ENCODE data around the gene OVCH1. TPM values are rescaled to one million over a fixed set of nuclear protein-coding genes. Genes with fewer than 3 reads are reported as not detected.

Gene OVCH1
- polyA plus RNA-seq, 1 of the 3 experiments (the other 2 are of a cell fraction) = not detected

- TF ChIP-seq REST (IDR thresholded peaks at IDR 0.05; ENCODE audit: low read depth, low read length) (no peak), PBX3 (IDR thresholded peaks at IDR 0.05) (no peak), MXI1 (IDR thresholded peaks at IDR 0.05; ENCODE audit: low read depth, low read length) (no peak), RFX5 (IDR thresholded peaks at IDR 0.05; ENCODE audit: low read length) (no peak), NFIC (IDR thresholded peaks at IDR 0.05; ENCODE audit: borderline replicate concordance) (no peak), YY1 (IDR thresholded peaks at IDR 0.05; ENCODE audit: low read depth) (no peak), USF1 (IDR thresholded peaks at IDR 0.05; ENCODE audit: borderline replicate concordance, low read depth) (no peak), FOXM1 (IDR thresholded peaks at IDR 0.05; ENCODE audit: low read depth) (no peak), EP300 (IDR thresholded peaks at IDR 0.05; ENCODE audit: borderline replicate concordance in 1 of 2, low read depth in 1 of 2, low read length in 1 of 2) (no peak)
- TF ChIP-seq, protein P1, sequence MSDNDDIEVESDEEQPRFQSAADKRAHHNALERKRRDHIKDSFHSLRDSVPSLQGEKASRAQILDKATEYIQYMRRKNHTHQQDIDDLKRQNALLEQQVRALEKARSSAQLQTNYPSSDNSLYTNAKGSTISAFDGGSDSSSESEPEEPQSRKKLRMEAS (IDR thresholded peaks at IDR 0.05; ENCODE audit: low read depth) = no peak
Measured at GRCh38 chr12:29546000-29546399, 48.5 kb upstream of the OVCH1 start (continued).

- Histone ChIP-seq H3K9me3 (no peaks in the 10 kb centered on the region), H4K20me1 (ENCODE audit: insufficient read depth) (no peaks in the 10 kb centered on the region), H3K4me3 (ENCODE audit: low read depth in 2 of 2, low read length in 1 of 2) (no peak overlapping the region), H3K9me2 (no peaks in the 10 kb centered on the region), H3K4me2 (no peak overlapping the region), H3K27ac (ENCODE audit: low read depth in 2 of 2, low read length in 1 of 2) (no peak overlapping the region), H3F3A (replicated peaks; ENCODE audit: insufficient read depth) (no peaks in the 10 kb centered on the region), H3K79me2 (ENCODE audit: insufficient read depth) (no peaks in the 10 kb centered on the region), H2AFZ (ENCODE audit: low read depth) (no peak overlapping the region), H3K27me3 (ENCODE audit: insufficient read depth) (no peaks in the 10 kb centered on the region), H3K36me3 (replicated peaks in 1 of 2; ENCODE audit: control insufficient read depth in 1 of 2, insufficient read depth in 2 of 2, low read length in 1 of 2) (no peaks in the 10 kb centered on the region), H3K9ac (no peak overlapping the region), H3K4me1 (ENCODE audit: control insufficient read depth in 1 of 2, insufficient read depth in 2 of 2, low read depth in 1 of 2, low read length in 1 of 2) (no peaks in the 10 kb centered on the region)
- DNase-seq = no peak
- 62% methylated on average over 4 of the region's 4 CpGs for WGBS (ENCODE audit: low lambda C conversion rate)
- ChIA-PET CTCF (interaction anchor here (1.0 kb wide), 1 partner anchor 25 kb away, joined by 3 read pairs; no protein-coding TSS in a partner anchor), POLR2A (no interaction called here)
- TF ChIP-seq GABPA (IDR thresholded peaks at IDR 0.05; ENCODE audit: low read depth) = no peak
- TF ChIP-seq, protein P2, sequence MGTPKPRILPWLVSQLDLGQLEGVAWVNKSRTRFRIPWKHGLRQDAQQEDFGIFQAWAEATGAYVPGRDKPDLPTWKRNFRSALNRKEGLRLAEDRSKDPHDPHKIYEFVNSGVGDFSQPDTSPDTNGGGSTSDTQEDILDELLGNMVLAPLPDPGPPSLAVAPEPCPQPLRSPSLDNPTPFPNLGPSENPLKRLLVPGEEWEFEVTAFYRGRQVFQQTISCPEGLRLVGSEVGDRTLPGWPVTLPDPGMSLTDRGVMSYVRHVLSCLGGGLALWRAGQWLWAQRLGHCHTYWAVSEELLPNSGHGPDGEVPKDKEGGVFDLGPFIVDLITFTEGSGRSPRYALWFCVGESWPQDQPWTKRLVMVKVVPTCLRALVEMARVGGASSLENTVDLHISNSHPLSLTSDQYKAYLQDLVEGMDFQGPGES (IDR thresholded peaks at IDR 0.05; ENCODE audit: low read depth, low read length) = no peak
Measured at GRCh38 chr12:29545102-29545467, 47.6 kb upstream of the OVCH1 start.

Measured in SK-N-SH (cell line).